HG02610 (cell line): ENCODE data around the gene FAM151B.

Experiments used
- ATAC-seq: cut with Tn5 transposase; IDR thresholded peaks from one replicate; pipeline ENCODE4 v1.9.1; 2021; ENCODE audit warnings: mild to moderate bottlenecking, moderate library complexity; ENCODE audit not compliant: unreplicated experiment

Gene FAM151B

GRCh38 chr5:80584770-80585169 lies 96.9 kb downstream of the FAM151B start:
- ATAC-seq: no peak

- ATAC-seq: no peak
Observed at GRCh38 chr5:80588858-80589540, 101.1 kb downstream of the FAM151B start.

GRCh38 chr5:80590766-80591165 lies 102.9 kb downstream of the FAM151B start:
- no peak for ATAC-seq

- ATAC-seq: no peak
Observed at GRCh38 chr5:80591352-80591751, 103.5 kb downstream of the FAM151B start.

- ATAC-seq: no peak
Observed at GRCh38 chr5:80592105-80592504, 104.2 kb downstream of the FAM151B start.
